ENCODE results near the gene ZNF275. TPM values are rescaled to one million over a fixed set of nuclear protein-coding genes. Genes with fewer than 3 reads are reported as not detected.
"Not testable (repeated sequence)": the region's sequence is repeated elsewhere in the genome, so short reads cannot be mapped to it uniquely, and the experiment has no call there.

Gene ZNF275
- total and polyA plus RNA-seq, 2 of the 4 experiments (the other 2 are of a cell fraction) = 6.6 to 9.7 TPM

DNA sequence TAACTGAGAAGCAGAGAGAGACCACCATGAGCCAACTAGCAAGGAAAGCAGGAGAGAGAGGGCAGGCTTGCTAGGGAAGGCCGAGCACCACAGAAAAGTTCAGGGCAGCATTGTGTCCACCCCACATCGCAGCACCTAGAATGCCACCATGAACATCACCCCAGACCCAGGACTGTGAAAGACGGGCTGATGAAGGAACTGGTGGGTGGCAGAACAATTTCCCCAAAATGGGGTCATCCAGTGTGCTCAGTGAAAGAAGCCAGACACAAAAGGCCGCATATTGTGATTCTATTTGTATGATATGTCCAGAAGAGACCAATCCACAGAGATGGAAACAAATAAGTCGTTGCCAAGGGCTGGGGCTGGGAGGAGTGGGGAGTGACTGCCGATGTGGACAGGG is 50.4 kb downstream of the ZNF275 start:
- TF ChIP-seq RAD21 (IDR thresholded peaks at IDR 0.05; ENCODE audit: low read length) = no peak
- TF ChIP-seq NFE2L2 (IDR thresholded peaks at IDR 0.05; ENCODE audit: low read depth, low read length) = no peak
- no peak for TF ChIP-seq USF2 (IDR thresholded peaks at IDR 0.05; ENCODE audit: low read depth, low read length)
- no peak for TF ChIP-seq CEBPB (IDR thresholded peaks at IDR 0.05; ENCODE audit: low read depth, low read length)
- no peak for TF ChIP-seq MXI1 (IDR thresholded peaks at IDR 0.05; ENCODE audit: borderline replicate concordance, low read depth, low read length)
- no peak for TF ChIP-seq MAZ (IDR thresholded peaks at IDR 0.05; ENCODE audit: borderline replicate concordance, low read depth, low read length)
- TF ChIP-seq POLR2A (IDR thresholded peaks at IDR 0.05; ENCODE audit: low read depth, low read length) = no peak
- no peak for TF ChIP-seq RCOR1 (IDR thresholded peaks at IDR 0.05; ENCODE audit: insufficient replicate concordance, low read length)
- Histone ChIP-seq H3K56ac (ENCODE audit: extremely low read depth, insufficient read depth, low read length) (no peak overlapping the region), H2BK5ac (ENCODE audit: low read depth, low read length, poor library complexity, severe bottlenecking) (no peak overlapping the region), H4K20me1 (ENCODE audit: insufficient read depth, low read length) (no peaks in the 10 kb centered on the region), H3K27ac (ENCODE audit: insufficient read depth, low read length) (no peak overlapping the region), H3K9ac (ENCODE audit: low read depth, low read length) (no peak overlapping the region), H2BK120ac (ENCODE audit: low read depth, low read length) (no peak overlapping the region), H2AFZ (replicated peaks; ENCODE audit: low read length, poor library complexity) (no peak overlapping the region), H3K14ac (replicated peaks; ENCODE audit: low read depth, low read length) (no peak overlapping the region), H2BK20ac (ENCODE audit: low read depth, low read length) (no peak overlapping the region), H4K91ac (ENCODE audit: insufficient read depth, low read depth, low read length) (no peak overlapping the region), H2BK15ac (ENCODE audit: low read depth, low read length) (no peak overlapping the region), H3K9me1 (ENCODE audit: insufficient read depth, low read length) (no peaks in the 10 kb centered on the region), H3K4me2 (ENCODE audit: low read depth, low read length) (no peak overlapping the region), H3K18ac (ENCODE audit: low read depth, low read length) (no peak overlapping the region), H3K4ac (ENCODE audit: low read depth, low read length) (no peak overlapping the region), H3K9me3 (ENCODE audit: control insufficient read depth, insufficient read depth, low read length) (no peaks in the 10 kb centered on the region; the same call in 1 of the 2 replicates), H4K5ac (ENCODE audit: low read depth, low read length) (no peak overlapping the region), H3K79me1 (ENCODE audit: low read depth in 1 of 2, low read length in 2 of 2) (no peaks in the 10 kb centered on the region), H3K4me3 (ENCODE audit: insufficient read depth, low read depth, low read length) (no peak overlapping the region), H3K36me3 (ENCODE audit: control insufficient read depth, insufficient read depth, low read length) (no peaks in the 10 kb centered on the region), H3K4me1 (ENCODE audit: control insufficient read depth, insufficient read depth, low read length) (peaks cover 2% of the 10 kb centered on the region; the same call in 1 of the 2 replicates), H2AK5ac (ENCODE audit: low read depth, low read length) (no peak overlapping the region), H3K27me3 (ENCODE audit: control insufficient read depth, insufficient read depth, low read length) (peaks cover 8% of the 10 kb centered on the region), H2AK9ac (replicated peaks; ENCODE audit: low read depth, low read length, poor library complexity) (no peak overlapping the region), H3K23ac (ENCODE audit: low read depth, low read length) (no peak overlapping the region), H4K8ac (ENCODE audit: low read depth in 2 of 2, low read length in 2 of 2) (no peak overlapping the region)
- dilution Hi-C loops (cut with HindIII; ENCODE audit: low sequenced_read_pairs, unreplicated experiment) (no loop called here), in situ Hi-C loops (cut with MboI; ENCODE audit: low sequenced_read_pairs) (no loop called here), intact Hi-C loops (cut with micrococcal nuclease) (no loop called here)
- ATAC-seq (ENCODE audit: low read depth) (no peak), DNase-seq (no peak)
- BruUV-seq (replicated peaks) = no TSS peak
- ChIA-PET CTCF (no interaction called here), POLR2A (ENCODE audit: unreplicated experiment) (no interaction called here)
- 63% methylated on average over 1 of the region's 6 CpGs; no CpG with 5 or more reads in 1 of the 2 experiments for WGBS, 2 experiments (ENCODE audit: extremely low coverage in 2 of 2, insufficient read length in 1 of 2)

DNA sequence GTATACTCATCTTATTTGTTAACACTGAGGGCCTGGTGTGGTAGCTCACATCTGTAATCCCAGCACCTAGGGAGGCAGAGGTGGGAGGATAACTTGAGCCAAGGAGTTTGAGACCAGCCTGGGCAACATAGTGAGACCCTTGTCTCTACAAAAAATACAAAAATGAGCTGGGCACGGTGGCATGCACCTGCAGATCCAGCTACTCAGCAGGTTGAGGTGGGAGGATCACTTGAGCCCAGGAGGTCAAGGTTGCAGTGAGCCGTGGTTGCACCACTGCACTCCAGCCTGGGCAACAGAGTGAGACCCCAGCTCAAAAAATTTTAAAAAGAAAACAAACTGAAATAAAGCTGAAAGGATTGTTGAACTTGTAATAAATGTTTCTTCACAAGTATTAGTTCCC is 51.0 kb downstream of the ZNF275 start:
- ATAC-seq (ENCODE audit: low read depth); H3K9ac ChIP-seq (ENCODE audit: low read depth, low read length); H3K18ac ChIP-seq (ENCODE audit: low read depth, low read length); H3K56ac ChIP-seq (ENCODE audit: extremely low read depth, insufficient read depth, low read length); H3K27ac ChIP-seq (ENCODE audit: insufficient read depth, low read length); DNase-seq; H3K27me3 ChIP-seq (ENCODE audit: control insufficient read depth, insufficient read depth, low read length); H2BK5ac ChIP-seq (ENCODE audit: low read depth, low read length, poor library complexity, severe bottlenecking); H3K4ac ChIP-seq (ENCODE audit: low read depth, low read length); H3K4me1 ChIP-seq (ENCODE audit: control insufficient read depth, insufficient read depth, low read length); H2AFZ ChIP-seq (replicated peaks; ENCODE audit: low read length, poor library complexity); H3K4me3 ChIP-seq (ENCODE audit: insufficient read depth, low read depth, low read length); H3K79me1 ChIP-seq (ENCODE audit: low read depth in 1 of 2, low read length in 2 of 2); in situ Hi-C loops (cut with MboI; ENCODE audit: low sequenced_read_pairs); H2AK9ac ChIP-seq (replicated peaks; ENCODE audit: low read depth, low read length, poor library complexity); H2BK20ac ChIP-seq (ENCODE audit: low read depth, low read length); H2BK120ac ChIP-seq (ENCODE audit: low read depth, low read length); H4K91ac ChIP-seq (ENCODE audit: insufficient read depth, low read depth, low read length); H3K9me1 ChIP-seq (ENCODE audit: insufficient read depth, low read length); H3K14ac ChIP-seq (replicated peaks; ENCODE audit: low read depth, low read length); H3K9me3 ChIP-seq (ENCODE audit: control insufficient read depth, insufficient read depth, low read length); H3K36me3 ChIP-seq (ENCODE audit: control insufficient read depth, insufficient read depth, low read length); H4K8ac ChIP-seq (ENCODE audit: low read depth in 2 of 2, low read length in 2 of 2); H4K5ac ChIP-seq (ENCODE audit: low read depth, low read length); POLR2A ChIA-PET (ENCODE audit: unreplicated experiment); H2AK5ac ChIP-seq (ENCODE audit: low read depth, low read length); BruUV-seq (replicated peaks); H2BK15ac ChIP-seq (ENCODE audit: low read depth, low read length); H3K4me2 ChIP-seq (ENCODE audit: low read depth, low read length); H3K23ac ChIP-seq (ENCODE audit: low read depth, low read length); dilution Hi-C loops (cut with HindIII; ENCODE audit: low sequenced_read_pairs, unreplicated experiment); H4K20me1 ChIP-seq (ENCODE audit: insufficient read depth, low read length); intact Hi-C loops (cut with micrococcal nuclease): not testable (repeated sequence)
- no CpG with 5 or more reads among the region's 2 CpGs for WGBS, 2 experiments (ENCODE audit: extremely low coverage in 2 of 2, insufficient read length in 1 of 2)
- CTCF ChIA-PET = interaction anchor here (1.0 kb wide), 1 partner anchor 25 kb away, joined by 4 read pairs; no protein-coding TSS in a partner anchor
